ENCODE data around the gene STRADA. TPM values are rescaled to one million over a fixed set of nuclear protein-coding genes. Genes with fewer than 3 reads are reported as not detected.

The STRADA gene
- polyA plus RNA-seq, 3 donors = 12.5 to 51.9 (median 19.8) TPM

DNA sequence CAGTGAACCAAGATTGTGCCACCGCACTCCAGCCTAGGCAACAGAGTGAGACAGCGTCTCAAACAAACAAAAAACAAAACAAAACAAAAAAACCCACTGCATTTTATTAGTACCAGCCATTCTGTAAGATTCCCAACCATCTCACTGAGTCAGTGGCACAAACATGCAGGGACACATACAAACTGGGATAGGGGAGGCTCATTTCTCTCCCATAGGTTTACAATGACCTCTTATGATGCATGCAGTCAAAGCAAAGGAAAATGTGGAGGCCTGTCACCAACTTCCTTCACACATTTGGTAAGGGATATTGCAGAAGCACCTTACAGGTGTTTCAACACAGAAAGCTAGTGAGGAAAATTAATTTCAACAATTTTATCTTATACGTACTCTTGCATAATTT, 12.4 kb upstream of the STRADA start:
- peak overlapping the region; percentile 6 to 61 for H3K27ac ChIP-seq (ENCODE audit: low read depth in 1 of 2, low read length in 2 of 2)
- Mint-ChIP-seq H3K9me3 (no peaks in the 10 kb centered on the region), H3K27me3 (ENCODE audit: low read depth in 3 of 3) (no peaks in the 10 kb centered on the region), H3K4me1 (peaks cover 40% of the 10 kb centered on the region), H3K27ac (peak overlapping the region in 5 of 7 donors; percentile 15 to 81 (median 59)), H3K36me3 (peaks cover 48 to 65% of the 10 kb centered on the region in 2 donors), H3K4me3 (no peak overlapping the region)
- 100% methylated on average over 2 of the region's 3 CpGs for WGBS (ENCODE audit: insufficient coverage)
- no peak overlapping the region for H2AFZ ChIP-seq (ENCODE audit: insufficient read depth, low read depth, low read length, poor library complexity, severe bottlenecking)
- intact Hi-C loops (cut with micrococcal nuclease) = no loop called here
- peaks cover 14% of the 10 kb centered on the region for H3K79me2 ChIP-seq (ENCODE audit: insufficient read depth, low read length)
- no peak overlapping the region for H3K4me3 ChIP-seq (replicated peaks in 1 of 3; ENCODE audit: low read depth in 2 of 3, low read length in 3 of 3)
- H3K36me3 ChIP-seq (replicated peaks in 1 of 2; ENCODE audit: control insufficient read depth in 1 of 2, insufficient read depth in 2 of 2, low read length in 2 of 2) = peaks cover 39 to 62% of the 10 kb centered on the region in 2 donors
- TF ChIP-seq, protein P1, sequence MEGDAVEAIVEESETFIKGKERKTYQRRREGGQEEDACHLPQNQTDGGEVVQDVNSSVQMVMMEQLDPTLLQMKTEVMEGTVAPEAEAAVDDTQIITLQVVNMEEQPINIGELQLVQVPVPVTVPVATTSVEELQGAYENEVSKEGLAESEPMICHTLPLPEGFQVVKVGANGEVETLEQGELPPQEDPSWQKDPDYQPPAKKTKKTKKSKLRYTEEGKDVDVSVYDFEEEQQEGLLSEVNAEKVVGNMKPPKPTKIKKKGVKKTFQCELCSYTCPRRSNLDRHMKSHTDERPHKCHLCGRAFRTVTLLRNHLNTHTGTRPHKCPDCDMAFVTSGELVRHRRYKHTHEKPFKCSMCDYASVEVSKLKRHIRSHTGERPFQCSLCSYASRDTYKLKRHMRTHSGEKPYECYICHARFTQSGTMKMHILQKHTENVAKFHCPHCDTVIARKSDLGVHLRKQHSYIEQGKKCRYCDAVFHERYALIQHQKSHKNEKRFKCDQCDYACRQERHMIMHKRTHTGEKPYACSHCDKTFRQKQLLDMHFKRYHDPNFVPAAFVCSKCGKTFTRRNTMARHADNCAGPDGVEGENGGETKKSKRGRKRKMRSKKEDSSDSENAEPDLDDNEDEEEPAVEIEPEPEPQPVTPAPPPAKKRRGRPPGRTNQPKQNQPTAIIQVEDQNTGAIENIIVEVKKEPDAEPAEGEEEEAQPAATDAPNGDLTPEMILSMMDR (IDR thresholded peaks at IDR 0.05) = no peak
- no peaks in the 10 kb centered on the region for H3K27me3 ChIP-seq (ENCODE audit: control insufficient read depth in 2 of 2, insufficient read depth in 2 of 2, low read length in 2 of 2)
- DNase-seq = no peak
- no peak overlapping the region for H3K9ac ChIP-seq (ENCODE audit: insufficient read depth, low read length, poor library complexity, severe bottlenecking)
- no peaks in the 10 kb centered on the region for H3K9me3 ChIP-seq (replicated peaks in 1 of 2; ENCODE audit: control insufficient read depth in 1 of 2, insufficient read depth in 1 of 2, low read length in 2 of 2)
- no peaks in the 10 kb centered on the region for H4K20me1 ChIP-seq (ENCODE audit: insufficient read depth, low read length)
- peaks cover 41 to 43% of the 10 kb centered on the region in 2 donors for H3K4me1 ChIP-seq (ENCODE audit: control insufficient read depth in 1 of 2, insufficient read depth in 2 of 2, low read length in 2 of 2)
- H3K4me2 ChIP-seq (replicated peaks; ENCODE audit: extremely low read depth, low read length, poor library complexity, severe bottlenecking) = no peak overlapping the region

DNA sequence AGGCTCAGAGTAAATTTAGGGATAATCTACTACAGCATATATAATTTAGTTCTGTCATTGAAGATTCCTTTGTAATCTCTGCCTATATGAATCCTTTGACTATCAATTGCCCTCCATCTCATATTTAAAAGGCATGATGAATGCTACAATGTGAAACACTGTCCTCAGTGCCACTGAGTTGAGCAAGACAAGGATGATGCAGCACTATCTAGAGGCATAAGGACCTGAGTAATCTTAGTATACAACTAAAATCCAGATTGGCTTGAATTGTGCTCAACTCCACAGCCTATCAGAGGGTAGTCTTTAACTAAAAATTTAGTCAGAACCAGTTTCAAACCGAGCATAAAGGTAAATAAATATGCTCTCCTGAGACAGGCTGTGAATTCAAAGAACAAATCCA, 11.6 kb upstream of the STRADA start:
- Histone ChIP-seq H3K4me3 (replicated peaks in 1 of 3; ENCODE audit: low read depth in 2 of 3, low read length in 3 of 3) (no peak overlapping the region), H3K4me1 (ENCODE audit: control insufficient read depth in 1 of 2, insufficient read depth in 2 of 2, low read length in 2 of 2) (peaks cover 41 to 43% of the 10 kb centered on the region in 2 donors), H3K27me3 (ENCODE audit: control insufficient read depth in 2 of 2, insufficient read depth in 2 of 2, low read length in 2 of 2) (no peaks in the 10 kb centered on the region), H3K27ac (ENCODE audit: low read depth in 1 of 2, low read length in 2 of 2) (peak overlapping the region in 1 of 2 donors; percentile 61), H4K20me1 (ENCODE audit: insufficient read depth, low read length) (no peaks in the 10 kb centered on the region), H2AFZ (ENCODE audit: insufficient read depth, low read depth, low read length, poor library complexity, severe bottlenecking) (no peak overlapping the region), H3K79me2 (ENCODE audit: insufficient read depth, low read length) (peaks cover 10% of the 10 kb centered on the region), H3K36me3 (replicated peaks in 1 of 2; ENCODE audit: control insufficient read depth in 1 of 2, insufficient read depth in 2 of 2, low read length in 2 of 2) (peaks cover 34 to 64% of the 10 kb centered on the region in 2 donors), H3K9ac (ENCODE audit: insufficient read depth, low read length, poor library complexity, severe bottlenecking) (no peak overlapping the region), H3K9me3 (replicated peaks in 1 of 2; ENCODE audit: control insufficient read depth in 1 of 2, insufficient read depth in 1 of 2, low read length in 2 of 2) (no peaks in the 10 kb centered on the region), H3K4me2 (replicated peaks; ENCODE audit: extremely low read depth, low read length, poor library complexity, severe bottlenecking) (no peak overlapping the region)
- WGBS (ENCODE audit: insufficient coverage) = 67% methylated on average over 1 of the region's 1 CpG
- Mint-ChIP-seq H3K4me3 (no peak overlapping the region), H3K27me3 (ENCODE audit: low read depth in 3 of 3) (no peaks in the 10 kb centered on the region), H3K36me3 (peaks cover 48 to 65% of the 10 kb centered on the region in 2 donors), H3K9me3 (no peaks in the 10 kb centered on the region), H3K27ac (peak overlapping the region in 6 of 7 donors; percentile 15 to 70 (median 58)), H3K4me1 (peaks cover 42% of the 10 kb centered on the region)
- intact Hi-C loops (cut with micrococcal nuclease) = no loop called here
- TF ChIP-seq, protein P1 (IDR thresholded peaks at IDR 0.05) = no peak
- peak; percentile 43 to 71 (median 60) for DNase-seq
